Femur (tissue), 1 donor: ENCODE results near the gene MINDY4.

Experiments used
- DNase-seq: peaks from one replicate; pipeline ENCODE4 v3.0.0-alpha.2; 2017

The MINDY4 gene

DNA sequence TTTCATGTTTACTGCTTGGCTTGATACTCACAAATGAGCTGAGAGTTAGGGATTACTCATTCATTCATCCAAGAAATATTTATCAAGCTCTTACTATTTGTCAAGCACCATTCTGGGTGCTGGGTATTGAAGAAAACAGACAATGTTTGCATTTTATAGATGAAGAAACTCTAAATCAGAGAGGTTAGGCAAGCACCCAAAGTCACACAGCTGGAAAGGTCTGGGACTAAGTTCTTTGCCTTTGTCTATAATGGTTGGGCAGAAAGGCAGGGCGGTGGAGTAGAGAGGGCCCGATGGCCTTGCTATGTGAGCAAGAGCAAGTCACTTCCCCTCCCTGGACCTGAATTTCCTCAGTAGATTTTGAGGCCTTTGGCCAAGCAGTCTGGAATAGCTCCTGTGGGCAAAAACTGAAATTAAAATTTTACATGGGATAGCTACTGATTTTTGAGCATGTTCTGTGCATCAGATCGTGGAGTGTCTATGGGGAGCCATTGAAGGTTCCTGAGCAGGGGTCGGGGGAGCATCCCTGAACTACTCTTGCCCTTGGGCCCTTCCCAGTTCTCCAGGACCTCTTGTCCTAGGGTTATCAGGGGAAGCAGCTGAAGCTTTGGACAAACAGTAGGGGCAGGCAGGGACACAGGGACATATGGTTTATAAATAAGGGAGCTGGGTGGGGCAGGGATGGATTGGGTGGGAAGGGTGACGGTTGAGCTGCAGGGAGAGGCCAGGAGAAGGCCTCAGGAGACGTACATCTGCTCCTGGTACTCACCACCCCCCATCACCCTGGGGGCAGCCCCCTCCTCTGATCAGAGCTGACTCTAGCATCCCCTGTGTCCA lies 163.7 kb downstream of the MINDY4 start:
- DNase-seq = no peak

DNA sequence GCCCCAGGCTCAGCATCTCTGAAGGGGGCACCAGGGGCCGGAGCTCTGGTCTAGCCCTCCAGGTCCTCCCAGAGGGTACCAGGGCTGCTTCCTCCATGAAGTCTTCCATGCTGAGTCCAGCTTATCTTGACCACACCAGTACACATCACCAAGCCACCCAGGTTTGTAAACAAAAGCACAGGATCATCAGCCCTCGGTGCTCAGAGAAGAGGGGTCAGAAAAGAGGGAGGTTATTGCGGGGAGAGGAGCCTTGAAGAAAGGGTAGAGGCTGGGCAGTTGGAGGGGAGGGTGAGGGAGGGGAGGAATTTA lies 164.3 kb downstream of the MINDY4 start:
- DNase-seq = no peak

DNA sequence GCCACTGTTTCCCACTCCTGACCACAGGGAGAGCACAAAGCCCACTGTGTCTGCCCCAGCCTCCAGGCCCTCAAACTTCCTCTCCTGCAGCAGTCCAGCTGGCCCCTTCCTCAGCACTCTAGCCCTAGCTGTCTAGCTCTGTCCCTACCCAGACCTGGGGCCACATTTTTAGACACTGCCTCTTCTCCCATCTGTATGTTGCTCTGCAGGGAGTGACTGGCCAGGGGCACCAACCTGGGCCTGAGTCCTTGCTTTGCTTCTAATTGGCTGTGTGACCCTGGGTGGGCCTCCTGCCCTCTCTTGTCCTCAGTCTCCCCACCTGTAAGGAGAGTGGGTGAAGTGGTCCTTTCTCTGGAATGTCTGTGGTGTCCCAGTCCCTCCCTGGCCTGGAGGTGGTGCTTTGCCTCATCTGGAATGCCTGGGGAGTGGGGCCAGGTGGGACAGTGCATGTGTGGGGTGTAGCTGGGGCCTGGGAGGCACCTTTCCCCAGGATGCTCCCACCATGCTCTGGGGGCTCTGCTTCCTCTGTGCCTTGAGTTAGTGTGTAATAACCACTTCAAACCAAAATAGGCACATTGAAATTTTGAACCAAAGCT lies 165.5 kb downstream of the MINDY4 start:
- DNase-seq = no peak

DNA sequence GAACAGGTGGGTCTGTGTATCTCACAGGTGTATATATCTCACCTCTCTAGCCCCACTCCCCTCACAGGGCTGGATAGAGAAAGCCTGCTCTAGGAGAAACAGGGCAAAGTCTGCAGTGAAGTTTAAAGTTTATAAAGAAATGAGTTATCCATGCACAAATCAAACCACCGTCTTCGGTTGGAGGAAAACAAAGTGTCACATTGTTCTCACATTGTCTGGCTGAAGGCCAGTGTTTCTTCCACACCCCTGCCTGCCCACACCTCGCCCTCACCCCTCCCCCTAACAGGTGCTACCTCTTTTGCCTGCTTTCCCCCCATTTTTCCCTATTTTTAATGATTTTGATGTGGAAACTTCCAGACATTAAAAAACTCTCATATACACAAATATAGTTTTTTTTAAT lies 166.2 kb downstream of the MINDY4 start:
- DNase-seq = no peak

DNA sequence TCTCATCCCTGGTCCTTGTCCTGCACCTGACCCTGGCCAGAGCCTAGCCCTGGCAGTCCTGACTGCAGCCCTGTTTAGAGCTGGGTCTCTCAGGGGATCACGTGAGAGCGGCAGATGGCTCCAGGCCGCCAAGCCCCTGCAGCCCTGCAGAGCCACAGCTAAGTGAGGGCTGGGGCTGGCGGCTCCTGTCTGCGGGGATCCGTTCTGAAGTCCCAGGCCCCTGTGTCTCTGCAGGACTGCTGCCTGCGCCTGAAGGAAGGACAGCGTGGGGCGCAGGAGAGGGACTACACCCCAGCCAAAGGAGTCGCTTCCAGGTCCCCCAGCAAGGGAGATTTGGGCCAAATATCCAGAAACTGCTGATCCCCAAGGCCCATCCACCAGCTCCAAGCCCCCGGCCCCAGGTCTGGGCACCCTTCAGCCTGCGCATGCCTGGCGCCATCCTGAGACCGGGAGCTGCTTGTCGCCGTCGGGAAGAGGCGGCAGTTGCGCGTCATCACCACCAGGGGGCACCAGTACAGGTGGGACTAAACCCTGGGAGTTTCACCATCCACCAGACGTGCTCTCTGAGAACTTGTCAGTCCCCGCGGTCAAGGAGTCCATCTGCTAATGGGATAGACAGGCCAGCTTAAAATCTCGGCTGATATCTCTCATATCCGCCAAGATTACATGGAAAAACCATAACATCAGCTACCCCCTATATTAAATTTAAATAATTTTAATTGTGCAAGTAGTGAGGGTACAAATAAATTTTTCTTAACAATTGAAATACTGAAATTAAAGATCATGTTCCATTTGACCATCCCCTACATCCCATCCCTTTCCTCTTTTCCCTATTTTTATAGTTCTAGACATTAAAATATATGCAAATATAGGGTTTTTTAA lies 167.5 kb downstream of the MINDY4 start:
- DNase-seq = peak; percentile 84

DNA sequence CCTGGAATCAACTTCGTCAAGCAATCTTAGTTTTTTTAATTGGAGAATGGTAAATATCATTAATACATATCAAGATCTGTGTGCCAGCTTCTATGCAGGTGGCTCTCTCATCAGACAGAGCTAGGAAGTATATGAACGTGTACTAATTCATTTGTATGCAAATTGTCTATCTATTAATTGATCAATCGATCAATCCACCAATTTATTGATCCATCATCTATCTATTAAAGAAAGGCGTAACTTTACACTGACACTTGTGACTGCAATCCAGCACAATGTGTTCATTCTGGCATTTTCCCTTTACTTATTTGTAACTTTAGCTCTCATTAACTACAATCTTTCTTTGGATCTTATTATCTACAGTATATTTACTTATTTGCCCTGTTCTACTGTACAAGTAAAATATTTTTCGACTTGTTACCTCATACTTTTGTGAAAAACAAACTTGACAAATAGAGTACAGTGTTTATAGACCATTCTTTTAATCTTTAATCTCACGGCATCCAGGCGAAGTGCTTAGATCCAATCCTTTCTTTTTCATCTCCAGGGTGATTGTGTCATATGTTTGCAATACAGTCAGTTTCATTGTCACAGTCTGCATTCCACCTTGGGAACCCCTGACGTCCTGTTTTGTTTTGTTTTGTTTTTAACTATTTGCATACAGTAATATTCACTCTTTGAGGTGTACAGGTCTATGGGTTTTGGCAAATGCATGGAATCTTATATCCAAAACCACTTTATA lies 170.5 kb downstream of the MINDY4 start:
- no peak for DNase-seq
